ENCODE data around the gene G6PC3.

G6PC3 gene

DNA sequence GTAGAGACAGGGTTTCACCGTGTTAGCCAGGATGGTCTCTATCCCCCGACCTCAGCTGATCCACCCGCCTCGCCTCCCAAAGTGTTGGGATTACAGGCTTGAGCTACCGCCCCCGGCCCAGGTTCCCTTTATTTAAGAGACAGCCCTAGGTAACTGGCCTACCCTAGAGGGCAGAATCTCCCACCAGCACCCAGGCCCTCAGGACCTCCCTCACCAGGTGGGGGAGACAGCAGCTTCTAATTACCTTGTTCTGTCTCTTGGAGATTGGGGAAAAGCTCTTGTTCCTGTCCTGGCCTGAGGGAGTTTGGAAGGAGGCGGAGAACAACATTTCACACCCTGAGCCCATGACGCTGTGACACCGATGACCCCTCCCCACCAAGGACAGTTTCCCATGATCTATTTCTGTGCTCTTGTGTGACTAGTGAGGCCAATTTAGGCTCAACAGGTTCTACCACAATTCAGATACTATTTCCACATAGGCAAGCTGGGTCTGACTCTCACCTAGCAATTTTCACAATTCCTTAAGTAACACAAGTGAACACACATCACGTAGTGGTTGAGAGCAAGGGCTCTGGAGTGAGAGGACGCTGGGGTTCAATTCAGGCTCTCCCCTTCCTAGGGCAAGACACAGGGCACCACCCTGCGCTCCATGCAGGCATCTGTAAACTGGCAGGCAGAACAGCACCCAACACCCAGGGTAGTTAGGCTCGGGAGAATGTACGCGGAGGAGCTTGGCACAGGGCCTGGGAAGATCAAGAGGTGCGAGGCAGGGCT is 32.5 kb downstream of the G6PC3 start:
- Histone ChIP-seq H3K27me3 (ENCODE audit: insufficient read depth, poor library complexity, severe bottlenecking) (no peaks in the 10 kb centered on the region), H3K27ac (replicated peaks) (no peak overlapping the region), H3K4me3 (replicated peaks; ENCODE audit: insufficient read depth, low read length) (no peak overlapping the region)
- no peak for DNase-seq (ENCODE audit: low read depth in 1 of 2, low spot score in 1 of 2)
- TF ChIP-seq, protein P1, sequence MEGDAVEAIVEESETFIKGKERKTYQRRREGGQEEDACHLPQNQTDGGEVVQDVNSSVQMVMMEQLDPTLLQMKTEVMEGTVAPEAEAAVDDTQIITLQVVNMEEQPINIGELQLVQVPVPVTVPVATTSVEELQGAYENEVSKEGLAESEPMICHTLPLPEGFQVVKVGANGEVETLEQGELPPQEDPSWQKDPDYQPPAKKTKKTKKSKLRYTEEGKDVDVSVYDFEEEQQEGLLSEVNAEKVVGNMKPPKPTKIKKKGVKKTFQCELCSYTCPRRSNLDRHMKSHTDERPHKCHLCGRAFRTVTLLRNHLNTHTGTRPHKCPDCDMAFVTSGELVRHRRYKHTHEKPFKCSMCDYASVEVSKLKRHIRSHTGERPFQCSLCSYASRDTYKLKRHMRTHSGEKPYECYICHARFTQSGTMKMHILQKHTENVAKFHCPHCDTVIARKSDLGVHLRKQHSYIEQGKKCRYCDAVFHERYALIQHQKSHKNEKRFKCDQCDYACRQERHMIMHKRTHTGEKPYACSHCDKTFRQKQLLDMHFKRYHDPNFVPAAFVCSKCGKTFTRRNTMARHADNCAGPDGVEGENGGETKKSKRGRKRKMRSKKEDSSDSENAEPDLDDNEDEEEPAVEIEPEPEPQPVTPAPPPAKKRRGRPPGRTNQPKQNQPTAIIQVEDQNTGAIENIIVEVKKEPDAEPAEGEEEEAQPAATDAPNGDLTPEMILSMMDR (IDR thresholded peaks at IDR 0.05; ENCODE audit: insufficient read depth, low read length): no peak
- TF ChIP-seq, protein P2, sequence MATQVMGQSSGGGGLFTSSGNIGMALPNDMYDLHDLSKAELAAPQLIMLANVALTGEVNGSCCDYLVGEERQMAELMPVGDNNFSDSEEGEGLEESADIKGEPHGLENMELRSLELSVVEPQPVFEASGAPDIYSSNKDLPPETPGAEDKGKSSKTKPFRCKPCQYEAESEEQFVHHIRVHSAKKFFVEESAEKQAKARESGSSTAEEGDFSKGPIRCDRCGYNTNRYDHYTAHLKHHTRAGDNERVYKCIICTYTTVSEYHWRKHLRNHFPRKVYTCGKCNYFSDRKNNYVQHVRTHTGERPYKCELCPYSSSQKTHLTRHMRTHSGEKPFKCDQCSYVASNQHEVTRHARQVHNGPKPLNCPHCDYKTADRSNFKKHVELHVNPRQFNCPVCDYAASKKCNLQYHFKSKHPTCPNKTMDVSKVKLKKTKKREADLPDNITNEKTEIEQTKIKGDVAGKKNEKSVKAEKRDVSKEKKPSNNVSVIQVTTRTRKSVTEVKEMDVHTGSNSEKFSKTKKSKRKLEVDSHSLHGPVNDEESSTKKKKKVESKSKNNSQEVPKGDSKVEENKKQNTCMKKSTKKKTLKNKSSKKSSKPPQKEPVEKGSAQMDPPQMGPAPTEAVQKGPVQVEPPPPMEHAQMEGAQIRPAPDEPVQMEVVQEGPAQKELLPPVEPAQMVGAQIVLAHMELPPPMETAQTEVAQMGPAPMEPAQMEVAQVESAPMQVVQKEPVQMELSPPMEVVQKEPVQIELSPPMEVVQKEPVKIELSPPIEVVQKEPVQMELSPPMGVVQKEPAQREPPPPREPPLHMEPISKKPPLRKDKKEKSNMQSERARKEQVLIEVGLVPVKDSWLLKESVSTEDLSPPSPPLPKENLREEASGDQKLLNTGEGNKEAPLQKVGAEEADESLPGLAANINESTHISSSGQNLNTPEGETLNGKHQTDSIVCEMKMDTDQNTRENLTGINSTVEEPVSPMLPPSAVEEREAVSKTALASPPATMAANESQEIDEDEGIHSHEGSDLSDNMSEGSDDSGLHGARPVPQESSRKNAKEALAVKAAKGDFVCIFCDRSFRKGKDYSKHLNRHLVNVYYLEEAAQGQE (IDR thresholded peaks at IDR 0.05; ENCODE audit: insufficient replicate concordance, low read depth): no peak

DNA sequence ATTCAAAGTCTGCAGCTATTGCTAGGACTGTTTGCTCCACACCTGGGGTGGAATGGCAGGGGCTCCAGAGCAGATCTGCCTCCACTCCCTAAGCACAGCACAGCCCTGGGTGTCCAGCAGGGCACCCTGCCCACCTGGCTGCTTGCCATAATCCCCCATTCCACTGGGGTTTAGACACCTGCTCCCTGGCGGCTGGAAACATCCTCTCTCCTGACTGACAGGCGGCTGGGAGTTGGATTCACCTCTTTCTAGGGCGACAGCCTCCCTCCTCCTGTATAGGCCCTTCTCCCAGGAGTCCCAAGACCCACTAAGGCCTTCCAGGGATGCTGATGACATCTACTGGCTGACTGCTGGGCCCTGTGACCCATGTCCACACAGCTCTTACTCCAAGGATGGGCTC is 34.9 kb downstream of the G6PC3 start:
- H3K27me3 ChIP-seq (ENCODE audit: insufficient read depth, poor library complexity, severe bottlenecking): no peaks in the 10 kb centered on the region
- DNase-seq (ENCODE audit: low read depth in 1 of 2, low spot score in 1 of 2): no peak
- TF ChIP-seq, protein P1 (IDR thresholded peaks at IDR 0.05; ENCODE audit: insufficient read depth, low read length): no peak
- TF ChIP-seq, protein P2 (IDR thresholded peaks at IDR 0.05; ENCODE audit: insufficient replicate concordance, low read depth): no peak
- TF ChIP-seq POLR2AphosphoS5 (IDR thresholded peaks at IDR 0.05; ENCODE audit: low read depth) (no peak), SPI1 (IDR thresholded peaks at IDR 0.05; ENCODE audit: borderline replicate concordance, low read depth) (no peak), GABPA (IDR thresholded peaks at IDR 0.05; ENCODE audit: low read depth) (no peak)
- H3K27ac ChIP-seq (replicated peaks): no peak overlapping the region
- no peak overlapping the region for H3K4me3 ChIP-seq (replicated peaks; ENCODE audit: insufficient read depth, low read length)

DNA sequence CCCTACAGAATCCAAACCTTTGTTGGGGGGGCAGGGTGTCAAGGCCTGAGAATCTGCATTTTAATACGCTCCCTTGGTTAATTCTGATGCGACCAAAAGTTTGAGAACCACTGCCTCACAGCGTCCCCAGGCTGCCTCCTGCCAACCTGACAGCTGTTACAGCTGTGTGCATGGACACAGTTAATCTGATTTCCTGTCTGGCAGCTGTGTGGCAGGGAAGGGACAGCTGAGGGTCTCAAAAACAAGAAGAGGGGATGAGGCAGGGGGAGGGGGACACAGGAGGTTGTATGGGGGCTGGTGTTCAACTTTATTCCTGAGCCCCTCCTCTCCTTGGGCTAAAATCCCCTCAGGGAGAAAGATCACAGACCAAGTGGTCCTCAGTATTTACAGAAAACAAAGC is 35.4 kb downstream of the G6PC3 start:
- DNase-seq (ENCODE audit: low read depth in 1 of 2, low spot score in 1 of 2): no peak
- Histone ChIP-seq H3K27me3 (ENCODE audit: insufficient read depth, poor library complexity, severe bottlenecking) (no peaks in the 10 kb centered on the region), H3K4me3 (replicated peaks; ENCODE audit: insufficient read depth, low read length) (no peak overlapping the region), H3K27ac (replicated peaks) (no peak overlapping the region)
- TF ChIP-seq, protein P1 (IDR thresholded peaks at IDR 0.05; ENCODE audit: insufficient read depth, low read length): no peak
- no peak for TF ChIP-seq GABPA (IDR thresholded peaks at IDR 0.05; ENCODE audit: low read depth)
- no peak for TF ChIP-seq POLR2AphosphoS5 (IDR thresholded peaks at IDR 0.05; ENCODE audit: low read depth)
- TF ChIP-seq, protein P2 (IDR thresholded peaks at IDR 0.05; ENCODE audit: insufficient replicate concordance, low read depth): no peak
- TF ChIP-seq SPI1 (IDR thresholded peaks at IDR 0.05; ENCODE audit: borderline replicate concordance, low read depth): no peak
